Endothelial cell (in vitro differentiated cells): ENCODE results near the gene GALNT18. TPM values are rescaled to one million over a fixed set of nuclear protein-coding genes. Genes with fewer than 3 reads are reported as not detected.

ENCODE experiments used
- DNase-seq: peaks from one replicate; pipeline ENCODE4 v3.0.0; 2021; ENCODE audit warnings: low spot score
- H3K27ac Mint-ChIP-seq: one replicate; pipeline ENCODE4 v1.8.0; 2021; ENCODE audit warnings: mixed read lengths, inconsistent platforms; ENCODE audit not compliant: unreplicated experiment
- H3K27me3 Mint-ChIP-seq: one replicate; pipeline ENCODE4 v1.8.0; 2021; ENCODE audit warnings: mild to moderate bottlenecking, moderate library complexity, mixed read lengths, inconsistent platforms; ENCODE audit not compliant: unreplicated experiment
- H3K36me3 Mint-ChIP-seq: one replicate; pipeline ENCODE4 v1.8.0; 2021; ENCODE audit warnings: mild to moderate bottlenecking, low read depth, mixed read lengths, inconsistent platforms; ENCODE audit not compliant: unreplicated experiment
- H3K4me1 Mint-ChIP-seq: one replicate; pipeline ENCODE4 v1.8.0; 2021; ENCODE audit warnings: mild to moderate bottlenecking, mixed read lengths, inconsistent platforms; ENCODE audit not compliant: unreplicated experiment
- H3K4me3 Mint-ChIP-seq: one replicate; pipeline ENCODE4 v1.8.0; 2021; ENCODE audit warnings: mild to moderate bottlenecking, mixed read lengths, inconsistent platforms; ENCODE audit not compliant: unreplicated experiment
- H3K9me3 Mint-ChIP-seq: one replicate; pipeline ENCODE4 v1.8.0; 2021; ENCODE audit warnings: mixed read lengths, inconsistent platforms; ENCODE audit not compliant: unreplicated experiment
- CTCF ChIP-seq: fragments of 200-600 bp; sonication (generic); IDR thresholded peaks from one replicate; pipeline ENCODE4 v1.5.0; 2021; ENCODE audit warnings: antibody characterized with exemption; ENCODE audit not compliant: unreplicated experiment
- total RNA-seq: library from RNA; stranded (reverse); fragmentation: NEBNext Ultra II Directional; extraction: Animal tissue kit (Norgen Biotek cat#: 25700); gene quantifications from one replicate; pipeline ENCODE4 v1.2.1, GENCODE V29; 2021; ENCODE audit not compliant: unreplicated experiment

Gene GALNT18
- total RNA-seq, 1 donor from 2014 or later = 87.6 TPM

DNA sequence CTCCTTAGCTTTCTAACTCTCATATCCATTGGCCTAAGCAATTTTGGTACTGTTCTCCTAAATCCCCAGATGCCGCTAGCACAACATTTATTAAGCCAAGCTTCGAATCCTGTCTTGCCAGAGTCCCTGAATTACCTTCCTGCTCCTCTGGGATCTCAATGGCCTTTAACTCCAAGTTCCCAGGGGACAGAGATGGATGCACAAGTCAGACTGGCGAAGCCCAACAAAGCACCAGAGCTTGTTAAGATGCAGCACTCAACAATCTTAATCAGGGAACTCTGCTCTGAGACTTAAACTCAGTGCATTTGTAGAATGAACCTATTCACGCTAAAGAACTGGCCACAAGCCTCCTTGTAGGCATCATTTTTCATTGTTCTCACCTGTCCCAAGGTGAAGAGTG is 9.4 kb downstream of the GALNT18 start:
- peaks cover 9% of the 10 kb centered on the region for H3K36me3 Mint-ChIP-seq
- H3K9me3 Mint-ChIP-seq = no peaks in the 10 kb centered on the region
- no peaks in the 10 kb centered on the region for H3K27me3 Mint-ChIP-seq
- DNase-seq = no peak
- H3K27ac Mint-ChIP-seq = no peak overlapping the region
- H3K4me1 Mint-ChIP-seq = peaks cover 36% of the 10 kb centered on the region
- H3K4me3 Mint-ChIP-seq = no peak overlapping the region
- no peak for TF ChIP-seq CTCF

- Mint-ChIP-seq H3K36me3 (peaks cover 9% of the 10 kb centered on the region), H3K4me3 (no peak overlapping the region), H3K27ac (no peak overlapping the region), H3K4me1 (peaks cover 37% of the 10 kb centered on the region), H3K27me3 (no peaks in the 10 kb centered on the region), H3K9me3 (no peaks in the 10 kb centered on the region)
- no peak for DNase-seq
- no peak for TF ChIP-seq CTCF
These were observed 10.4 kb downstream of the GALNT18 start for GRCh38 chr11:11611381-11611780.

DNA sequence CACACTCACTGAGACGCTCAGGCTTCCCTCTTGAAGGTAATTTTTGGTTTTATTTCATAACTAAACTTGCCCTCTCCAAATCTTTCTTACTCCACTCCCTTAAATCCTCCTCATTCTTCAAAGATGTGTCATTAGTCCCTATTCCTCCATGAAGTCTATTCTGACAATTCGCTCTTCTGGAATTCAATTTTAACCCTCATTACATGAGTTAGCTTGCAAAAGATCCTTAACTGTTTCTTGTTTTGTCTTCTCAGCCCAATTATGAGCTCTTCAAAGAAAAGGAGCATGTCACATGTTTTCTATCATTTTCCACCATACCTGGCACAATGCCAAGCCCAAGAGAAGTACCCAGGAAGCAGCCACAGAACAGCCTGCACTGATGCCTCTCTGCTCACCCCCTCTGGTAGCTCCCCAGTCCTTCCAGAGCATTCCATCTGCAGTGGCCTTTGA is 13.0 kb downstream of the GALNT18 start:
- H3K27me3 Mint-ChIP-seq = peaks cover 3% of the 10 kb centered on the region
- H3K4me3 Mint-ChIP-seq = no peak overlapping the region
- no peaks in the 10 kb centered on the region for H3K9me3 Mint-ChIP-seq
- DNase-seq = no peak
- no peak overlapping the region for H3K27ac Mint-ChIP-seq
- no peak for TF ChIP-seq CTCF
- peaks cover 8% of the 10 kb centered on the region for H3K36me3 Mint-ChIP-seq
- peaks cover 48% of the 10 kb centered on the region for H3K4me1 Mint-ChIP-seq

DNA sequence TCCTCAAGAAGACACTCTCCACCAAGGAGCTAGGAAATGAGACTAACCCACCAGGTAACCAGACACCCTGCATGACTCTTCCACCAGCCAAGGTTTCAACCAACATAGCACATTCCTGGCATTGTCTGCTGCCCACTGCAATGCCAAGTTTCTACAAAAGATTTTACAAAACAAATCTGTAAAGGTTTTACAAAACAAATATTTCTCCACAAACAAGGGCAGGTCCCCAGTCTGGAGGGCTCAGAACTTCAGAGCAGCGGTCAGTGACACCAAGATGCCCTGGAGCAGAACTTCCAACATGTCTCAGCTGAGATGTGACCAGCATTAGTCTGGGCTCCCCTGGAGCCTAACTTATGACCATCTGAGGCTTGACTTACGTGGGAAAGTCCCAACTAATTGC is 14.0 kb downstream of the GALNT18 start:
- Mint-ChIP-seq H3K9me3 (no peaks in the 10 kb centered on the region), H3K4me1 (peaks cover 44% of the 10 kb centered on the region), H3K27me3 (peaks cover 3% of the 10 kb centered on the region), H3K4me3 (no peak overlapping the region), H3K27ac (no peak overlapping the region), H3K36me3 (peaks cover 8% of the 10 kb centered on the region)
- no peak for TF ChIP-seq CTCF
- no peak for DNase-seq

- Mint-ChIP-seq H3K9me3 (no peaks in the 10 kb centered on the region), H3K27me3 (peaks cover 3% of the 10 kb centered on the region), H3K36me3 (peaks cover 21% of the 10 kb centered on the region), H3K4me3 (no peak overlapping the region), H3K27ac (no peak overlapping the region), H3K4me1 (peaks cover 35% of the 10 kb centered on the region)
- TF ChIP-seq CTCF = no peak
- no peak for DNase-seq
These were observed 15.9 kb downstream of the GALNT18 start for GRCh38 chr11:11605821-11606450.
